OCI-LY1 (cell line): Measurements from ENCODE around the gene CREB5.

Source experiments
- H2AFZ ChIP-seq: fragments of 200-600 bp; sonication (generic), shearing (Covaris generic); 2 replicates; pipeline ENCODE4 v1.6.0; 2014; ENCODE audit warnings: antibody characterized with exemption, mild to moderate bottlenecking, low read length
- H3F3A ChIP-seq: fragments of 200-600 bp; sonication (generic), shearing (Covaris generic); 2 replicates; pipeline ENCODE4 v1.6.0; 2014; ENCODE audit warnings: mild to moderate bottlenecking, antibody characterized with exemption, low read length, moderate library complexity; ENCODE audit not compliant: insufficient read depth
- H3K27ac ChIP-seq: fragments of 200-600 bp; sonication (generic); 2 replicates; pipeline ENCODE4 v1.5.1; 2014; ENCODE audit warnings: low read length, mixed run types, mild to moderate bottlenecking, low read depth; ENCODE audit not compliant: poor library complexity, severe bottlenecking
- H3K27me3 ChIP-seq: fragments of 200-600 bp; sonication (generic); 2 replicates; pipeline ENCODE4 v1.6.0; 2014; ENCODE audit warnings: antibody characterized with exemption, mild to moderate bottlenecking, low read length, moderate library complexity; ENCODE audit not compliant: insufficient read depth
- H3K36me3 ChIP-seq: fragments of 200-600 bp; sonication (generic); 2 replicates; pipeline ENCODE4 v1.6.1; 2014; ENCODE audit warnings: mild to moderate bottlenecking, antibody characterized with exemption, low read length, moderate library complexity, mixed read lengths; ENCODE audit not compliant: insufficient read depth
- H3K4me1 ChIP-seq: fragments of 200-600 bp; sonication (generic); 2 replicates; pipeline ENCODE4 v1.5.1; 2014; ENCODE audit warnings: mild to moderate bottlenecking, low read length, moderate library complexity; ENCODE audit not compliant: insufficient read depth, severe bottlenecking
- H3K4me2 ChIP-seq: fragments of 200-600 bp; sonication (generic), shearing (Covaris generic); 2 replicates; pipeline ENCODE4 v1.6.1; 2014; ENCODE audit warnings: low read length
- H3K4me3 ChIP-seq: fragments of 200-600 bp; sonication (generic); 2 replicates; pipeline ENCODE4 v1.5.1; 2014; ENCODE audit warnings: low read length, low read depth, mild to moderate bottlenecking, mixed read lengths; ENCODE audit not compliant: poor library complexity, severe bottlenecking
- H3K79me2 ChIP-seq: fragments of 200-600 bp; shearing (Covaris generic); 2 replicates; pipeline ENCODE4 v1.6.1; 2016; ENCODE audit warnings: mixed run types, low read length, mixed read lengths; ENCODE audit not compliant: insufficient read depth
- H3K9ac ChIP-seq: fragments of 200-600 bp; sonication (generic), shearing (Covaris generic); 2 replicates; pipeline ENCODE4 v1.6.1; 2014; ENCODE audit warnings: mild to moderate bottlenecking, low read length, mixed read lengths
- H3K9me2 ChIP-seq: fragments of 200-600 bp; sonication (generic), shearing (Covaris generic); 2 replicates; pipeline ENCODE4 v1.6.1; 2014; ENCODE audit warnings: low read depth, mild to moderate bottlenecking, low read length, mixed read lengths
- H3K9me3 ChIP-seq: fragments of 200-600 bp; shearing (Covaris generic); 2 replicates; pipeline ENCODE4 v1.6.1; 2014; ENCODE audit warnings: low read length, mixed read lengths
- H4K20me1 ChIP-seq: fragments of 200-600 bp; sonication (generic), shearing (Covaris generic); 2 replicates; pipeline ENCODE4 v1.6.0; 2016; ENCODE audit warnings: mild to moderate bottlenecking, low read length; ENCODE audit not compliant: insufficient read depth
- CTCF ChIP-seq: fragments of 200-600 bp; sonication (generic), shearing (Covaris generic); IDR thresholded peaks from 2 replicates; pipeline ENCODE4 v1.5.1; 2017; ENCODE audit warnings: mild to moderate bottlenecking, antibody characterized with exemption, low read length, moderate library complexity, mixed read lengths
- EZH2 ChIP-seq: fragments of 200-600 bp; sonication (generic), shearing (Covaris generic); IDR thresholded peaks from 2 replicates; pipeline ENCODE4 v1.8.0; 2017; ENCODE audit warnings: borderline replicate concordance, mixed run types, mild to moderate bottlenecking, antibody characterized with exemption, low read length, moderate library complexity, mixed read lengths

Gene CREB5

GRCh38 chr7:28868712-28869111, 456.4 kb downstream of the CREB5 start:
- Histone ChIP-seq H3K27ac (no peak overlapping the region), H3K9me2 (no peaks in the 10 kb centered on the region), H2AFZ (no peak overlapping the region), H3K27me3 (peaks cover 11% of the 10 kb centered on the region; the same call in 1 of the 2 replicates), H3K4me2 (no peak overlapping the region), H3F3A (no peaks in the 10 kb centered on the region), H3K79me2 (no peaks in the 10 kb centered on the region), H3K4me1 (no peaks in the 10 kb centered on the region), H3K9me3 (no peaks in the 10 kb centered on the region), H3K4me3 (no peak overlapping the region), H4K20me1 (no peaks in the 10 kb centered on the region), H3K9ac (no peak overlapping the region), H3K36me3 (no peaks in the 10 kb centered on the region)
- no peak for TF ChIP-seq EZH2
- no peak for TF ChIP-seq CTCF

GRCh38 chr7:28871077-28871476, 458.8 kb downstream of the CREB5 start:
- TF ChIP-seq EZH2 (no peak), CTCF (no peak)

GRCh38 chr7:28871631-28872030, 459.3 kb downstream of the CREB5 start:
- no peaks in the 10 kb centered on the region for H3K4me1 ChIP-seq

More at GRCh38 chr7:28871077-28871476, 458.8 kb downstream of the CREB5 start:
- H3K4me1 ChIP-seq: no peaks in the 10 kb centered on the region
- no peak overlapping the region for H3K4me2 ChIP-seq
- peaks cover 4% of the 10 kb centered on the region; the same call in 1 of the 2 replicates for H3K27me3 ChIP-seq
- no peak overlapping the region for H2AFZ ChIP-seq
- no peaks in the 10 kb centered on the region for H3K36me3 ChIP-seq
- H3K27ac ChIP-seq: no peak overlapping the region
- no peaks in the 10 kb centered on the region for H3K79me2 ChIP-seq
- no peak overlapping the region for H3K4me3 ChIP-seq
- H3K9me2 ChIP-seq: no peaks in the 10 kb centered on the region
- H3F3A ChIP-seq: no peaks in the 10 kb centered on the region
- no peaks in the 10 kb centered on the region for H4K20me1 ChIP-seq
- no peaks in the 10 kb centered on the region for H3K9me3 ChIP-seq
- H3K9ac ChIP-seq: no peak overlapping the region

More at GRCh38 chr7:28871631-28872030, 459.3 kb downstream of the CREB5 start:
- Histone ChIP-seq H3K79me2 (no peaks in the 10 kb centered on the region), H3K27me3 (peaks cover 3% of the 10 kb centered on the region; the same call in 1 of the 2 replicates), H3F3A (no peaks in the 10 kb centered on the region), H3K9me2 (no peaks in the 10 kb centered on the region), H3K27ac (no peak overlapping the region), H3K36me3 (no peaks in the 10 kb centered on the region), H3K4me3 (no peak overlapping the region), H2AFZ (no peak overlapping the region), H3K9me3 (no peaks in the 10 kb centered on the region), H3K9ac (no peak overlapping the region), H4K20me1 (no peaks in the 10 kb centered on the region), H3K4me2 (no peak overlapping the region)
- TF ChIP-seq EZH2 (no peak), CTCF (no peak)
